ENCODE data around the gene FOXD4L6.
"Not testable (repeated sequence)": the region's sequence is repeated elsewhere in the genome, so short reads cannot be mapped to it uniquely, and the experiment has no call there.

FOXD4L6 gene

DNA sequence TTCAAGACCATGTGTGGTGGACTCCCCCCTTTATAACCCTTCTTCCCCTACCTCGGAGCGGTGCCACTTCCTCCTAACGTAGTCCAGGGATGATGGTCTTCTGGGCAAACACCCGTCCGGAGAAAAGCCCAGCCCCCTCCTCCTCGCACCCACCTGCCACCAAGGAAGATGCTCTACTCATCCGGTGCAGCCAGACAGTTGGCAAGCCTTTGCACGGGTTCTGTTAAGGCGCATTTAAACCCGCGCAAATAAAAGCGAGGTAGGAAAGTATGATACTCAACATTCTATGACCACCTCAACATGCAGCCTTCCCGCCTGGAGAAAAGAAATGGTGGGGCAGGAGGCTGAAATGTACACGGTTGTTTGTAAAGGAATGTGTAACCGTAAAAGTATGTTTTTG is at the start of gene FOXD4L6:
FOXD4L6 (minus strand) TSS at position 101 of the 400 bp plus-strand sequence. CDS start 298 bp downstream, outside the sequence.
- not testable (repeated sequence) for DNase-seq (ENCODE audit: low read depth); H3K4me3 ChIP-seq (replicated peaks; ENCODE audit: low read depth, low read length)

DNA sequence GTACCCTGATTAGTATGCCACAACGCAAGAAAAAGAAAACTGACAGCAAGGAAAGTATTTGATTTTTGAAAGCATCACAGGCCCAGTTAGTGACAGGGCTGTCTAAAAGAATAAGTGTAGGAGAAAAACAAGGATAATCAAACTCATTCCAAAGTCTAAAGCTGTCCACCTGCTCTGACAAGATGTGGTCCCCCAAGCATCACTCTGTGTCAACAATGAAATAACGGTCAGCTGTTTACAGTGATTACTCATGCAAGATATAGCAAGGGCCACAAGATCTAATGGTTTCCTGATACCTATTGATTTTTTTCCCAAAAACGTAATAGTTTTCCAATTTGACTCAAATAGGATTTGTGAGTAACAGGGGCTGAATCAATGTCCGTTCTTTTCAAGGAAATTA is 46.5 kb upstream of the FOXD4L6 start:
- not testable (repeated sequence) for H3K4me3 ChIP-seq (replicated peaks; ENCODE audit: low read depth, low read length); DNase-seq (ENCODE audit: low read depth)

DNA sequence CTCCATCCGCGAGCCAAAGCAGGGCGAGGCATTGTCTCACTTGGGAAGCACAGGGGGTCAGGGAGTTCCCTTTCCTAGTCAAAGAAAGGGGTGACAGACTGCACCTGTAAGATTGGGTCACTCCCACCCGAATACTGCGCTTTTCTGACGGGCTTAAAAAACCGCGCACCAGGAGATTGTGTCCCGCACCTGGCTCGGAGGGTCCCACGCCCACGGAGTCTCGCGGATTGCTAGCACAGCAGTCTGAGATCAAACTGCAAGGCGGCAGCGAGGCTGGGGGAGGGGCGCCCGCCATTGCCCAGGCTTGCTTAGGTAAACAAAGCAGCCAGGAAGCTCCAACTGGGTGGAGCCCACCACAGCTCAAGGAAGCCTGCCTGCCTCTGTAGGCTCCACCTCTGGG is 21.6 kb upstream of the FOXD4L6 start:
- DNase-seq (ENCODE audit: low read depth); H3K4me3 ChIP-seq (replicated peaks; ENCODE audit: low read depth, low read length): not testable (repeated sequence)

DNA sequence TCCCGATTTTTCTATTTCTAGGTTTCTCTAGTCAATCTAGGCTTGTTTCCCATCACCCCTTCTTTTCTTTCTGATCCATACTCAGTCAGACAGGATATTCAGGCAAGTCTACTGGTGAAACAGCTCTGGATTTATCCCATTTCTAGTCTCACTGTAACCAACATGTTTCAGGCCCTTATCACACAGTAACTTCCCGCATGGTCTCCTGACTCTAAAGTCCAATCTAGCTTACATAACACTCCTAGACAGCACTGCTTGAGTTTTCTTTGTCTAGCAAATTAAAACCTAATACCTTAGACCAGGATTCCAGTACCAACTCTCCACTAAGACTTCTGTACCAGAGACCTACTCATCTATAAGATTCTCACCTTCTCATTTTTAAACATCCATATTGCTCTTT is 13.4 kb upstream of the FOXD4L6 start:
- not testable (repeated sequence) for DNase-seq (ENCODE audit: low read depth)

DNA sequence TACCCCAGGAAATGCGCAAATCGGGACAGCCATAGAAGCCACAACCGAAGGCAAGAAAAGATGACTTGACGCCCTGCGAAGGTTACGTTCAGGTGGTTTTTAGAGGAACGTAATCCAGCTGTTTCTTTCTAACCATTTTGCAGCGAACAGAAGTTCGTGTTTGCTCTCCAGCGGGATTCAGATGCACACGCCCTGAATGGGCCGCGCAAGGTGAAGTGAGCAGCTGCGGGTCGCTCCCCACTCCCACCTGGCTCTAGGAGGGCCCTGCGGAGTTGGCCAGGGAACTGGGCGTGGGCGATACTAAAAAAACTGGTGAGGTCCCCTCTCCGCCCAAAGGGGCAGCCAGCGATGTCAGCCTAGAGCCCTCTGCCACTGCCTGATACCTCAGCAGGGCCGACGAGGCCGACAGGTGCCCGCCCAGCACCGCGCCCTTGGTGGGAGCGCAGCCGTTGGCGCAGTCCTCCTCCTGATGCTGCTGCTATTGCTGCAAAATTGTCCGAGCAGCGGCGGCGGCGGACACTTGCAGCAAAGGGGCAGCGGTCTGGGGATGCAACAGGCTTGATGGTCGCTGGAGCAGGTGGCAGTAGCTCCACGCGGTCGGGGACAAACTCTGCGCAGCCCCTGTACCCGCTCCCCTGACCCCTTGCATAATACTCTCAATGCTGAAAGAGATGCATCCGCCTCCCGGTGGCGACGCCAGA is 1.6 kb downstream of the FOXD4L6 start:
- DNase-seq (ENCODE audit: low read depth), result not testable (repeated sequence)

More for the DNA sequence above, 13.4 kb upstream of the FOXD4L6 start:
- H3K4me3 ChIP-seq (replicated peaks; ENCODE audit: low read depth, low read length), result not testable (repeated sequence)

DNA sequence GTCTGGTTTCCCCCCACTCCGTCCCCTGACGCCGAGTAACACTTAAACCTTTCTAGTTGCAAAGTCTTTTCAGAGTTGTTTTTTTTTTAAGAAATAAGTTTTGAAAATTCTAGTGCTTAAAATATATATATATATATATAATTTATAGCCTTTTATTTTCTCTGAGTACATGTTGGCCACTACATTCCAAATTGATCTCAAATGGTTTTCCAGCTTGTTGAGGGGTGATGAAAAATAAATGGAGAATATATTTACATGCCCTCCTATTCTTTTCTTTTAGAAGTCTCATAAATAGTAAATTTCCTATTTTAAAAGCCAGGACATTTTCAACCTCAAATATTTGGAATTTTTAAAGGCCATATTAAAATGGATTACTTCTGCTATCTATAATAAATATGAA is 2.5 kb downstream of the FOXD4L6 start:
- DNase-seq (ENCODE audit: low read depth), result not testable (repeated sequence)

More for the DNA sequence above, 1.6 kb downstream of the FOXD4L6 start:
- not testable (repeated sequence) for H3K4me3 ChIP-seq (replicated peaks; ENCODE audit: low read depth, low read length)

DNA sequence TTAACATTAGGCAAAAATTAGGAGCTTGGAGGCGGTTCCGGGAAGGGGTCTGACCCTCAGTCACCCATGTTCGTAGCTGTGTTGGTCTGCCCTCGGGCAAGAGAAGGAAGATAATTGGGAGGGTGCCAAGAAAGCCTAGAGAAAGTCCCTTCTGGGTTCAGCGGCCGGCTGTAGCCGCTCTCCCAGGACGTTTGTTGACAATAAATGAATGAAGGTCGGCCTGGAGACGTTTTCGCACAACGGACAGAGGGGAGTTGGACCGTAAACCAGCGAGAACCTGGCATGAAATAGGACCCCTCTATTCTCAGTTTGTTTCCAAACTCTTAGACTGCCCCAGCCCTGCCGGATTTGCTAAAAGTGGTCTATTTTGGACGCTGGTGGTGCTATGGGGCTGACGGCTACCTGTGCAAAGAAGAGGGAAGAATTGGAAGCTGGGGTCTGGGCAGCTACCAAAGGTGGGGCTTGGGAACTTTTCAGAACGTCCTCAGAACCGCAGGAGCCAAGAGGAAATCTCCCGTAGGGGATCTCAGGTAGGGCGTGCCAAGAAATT is 3.3 kb downstream of the FOXD4L6 start:
- not testable (repeated sequence) for DNase-seq (ENCODE audit: low read depth); H3K4me3 ChIP-seq (replicated peaks; ENCODE audit: low read depth, low read length)

More for the DNA sequence above, 2.5 kb downstream of the FOXD4L6 start:
- H3K4me3 ChIP-seq (replicated peaks; ENCODE audit: low read depth, low read length), result not testable (repeated sequence)

DNA sequence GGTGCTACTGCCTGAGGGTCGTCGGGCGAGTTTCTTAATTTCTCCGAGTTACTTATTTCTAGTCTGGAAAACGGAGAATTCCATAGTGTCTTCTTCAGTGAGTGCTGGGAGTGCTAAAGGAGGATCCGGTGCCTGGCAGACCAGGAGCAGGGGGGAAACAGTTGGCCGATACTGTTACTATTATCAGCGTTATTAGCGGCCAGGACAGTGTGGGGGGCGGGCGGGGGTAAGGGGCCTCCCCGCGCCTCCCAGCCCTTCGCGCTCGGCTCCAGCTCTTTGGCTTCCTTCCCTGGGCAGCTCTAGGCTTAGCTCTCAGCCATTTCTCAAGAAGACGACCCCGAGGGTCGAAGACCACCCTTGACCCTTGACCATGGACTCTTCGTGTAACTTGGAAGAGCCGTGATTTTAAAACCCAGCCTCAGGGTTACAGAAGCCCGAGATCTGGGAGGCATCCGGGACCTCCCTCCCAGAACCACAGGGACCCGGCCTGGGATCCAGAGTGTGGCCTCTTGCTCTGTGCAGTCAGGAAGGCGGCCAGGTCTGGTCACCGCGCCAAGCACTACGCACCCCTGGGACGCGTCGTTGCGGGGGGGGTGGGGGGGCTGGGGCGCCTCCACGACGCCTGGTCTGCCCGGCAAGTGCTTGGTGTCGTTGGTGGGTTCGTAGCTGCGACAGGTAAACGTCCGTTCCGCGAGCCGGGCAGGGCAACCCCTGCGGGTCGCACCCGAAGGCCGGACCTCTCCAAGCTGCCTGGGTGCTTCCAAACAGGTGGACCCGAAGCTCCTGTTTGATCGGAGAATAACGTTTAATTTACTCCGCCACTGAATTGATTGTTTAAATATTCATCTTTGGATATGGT is 4.0 kb downstream of the FOXD4L6 start:
- H3K4me3 ChIP-seq (replicated peaks; ENCODE audit: low read depth, low read length); DNase-seq (ENCODE audit: low read depth): not testable (repeated sequence)

DNA sequence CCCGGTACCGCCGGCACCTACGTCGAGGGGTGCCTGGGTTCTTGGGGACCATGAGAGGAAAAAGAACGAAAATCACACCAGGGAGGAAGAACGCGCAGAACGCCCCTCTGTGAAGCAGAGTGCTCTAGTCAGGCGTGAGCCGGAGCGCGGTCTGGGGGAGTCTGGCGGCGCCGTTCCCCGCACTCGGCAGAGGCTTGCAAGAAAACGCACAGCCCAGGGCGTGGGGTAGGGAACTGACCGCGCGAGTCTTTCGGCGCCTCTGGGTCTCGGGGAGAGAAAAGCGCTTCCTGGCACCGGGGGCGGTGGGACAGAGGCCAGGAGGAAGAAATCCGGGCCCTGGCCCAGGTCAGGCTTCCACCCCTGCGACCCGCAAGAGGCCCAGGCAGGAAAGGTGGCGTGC is 4.7 kb downstream of the FOXD4L6 start:
- DNase-seq (ENCODE audit: low read depth); H3K4me3 ChIP-seq (replicated peaks; ENCODE audit: low read depth, low read length): not testable (repeated sequence)

DNA sequence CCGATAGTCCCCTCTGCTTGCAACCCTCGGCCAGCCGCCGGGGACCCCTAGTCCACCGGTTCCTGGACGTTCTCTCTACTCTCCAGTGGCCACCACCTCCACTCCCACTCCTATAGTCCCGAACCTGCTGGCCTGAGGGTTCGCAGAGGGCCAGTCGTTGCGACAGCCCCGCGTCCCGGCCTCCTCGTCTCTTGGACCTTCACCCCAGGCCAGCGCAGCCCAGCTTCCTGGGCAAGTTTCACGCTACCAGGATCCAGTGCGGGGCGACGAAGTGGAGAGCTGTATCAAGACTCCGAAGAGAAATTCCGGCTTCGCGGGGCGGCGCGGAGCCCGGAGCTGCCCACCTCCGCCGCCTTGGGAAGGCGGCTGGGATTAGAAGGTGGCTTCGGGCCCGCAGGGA is 5.1 kb downstream of the FOXD4L6 start:
- DNase-seq (ENCODE audit: low read depth); H3K4me3 ChIP-seq (replicated peaks; ENCODE audit: low read depth, low read length): not testable (repeated sequence)

DNA sequence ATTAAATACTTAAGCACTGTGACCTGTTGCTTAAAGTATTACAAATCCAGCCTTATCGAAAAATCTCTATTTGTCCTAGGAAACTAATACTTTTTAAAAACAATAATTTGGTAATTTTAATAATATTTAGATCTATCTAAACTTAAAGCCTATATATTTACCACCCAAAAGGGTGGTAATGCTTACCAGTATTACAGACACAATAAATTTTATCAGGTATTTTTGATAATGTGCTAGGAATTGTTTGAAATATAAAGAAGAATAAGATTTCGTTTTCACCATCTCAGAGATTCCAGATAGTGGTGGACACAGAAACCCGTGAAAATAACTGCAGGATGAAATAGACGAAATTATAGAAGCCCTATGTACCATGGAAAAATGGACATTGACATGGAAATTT is 7.8 kb downstream of the FOXD4L6 start:
- DNase-seq (ENCODE audit: low read depth); H3K4me3 ChIP-seq (replicated peaks; ENCODE audit: low read depth, low read length): not testable (repeated sequence)

DNA sequence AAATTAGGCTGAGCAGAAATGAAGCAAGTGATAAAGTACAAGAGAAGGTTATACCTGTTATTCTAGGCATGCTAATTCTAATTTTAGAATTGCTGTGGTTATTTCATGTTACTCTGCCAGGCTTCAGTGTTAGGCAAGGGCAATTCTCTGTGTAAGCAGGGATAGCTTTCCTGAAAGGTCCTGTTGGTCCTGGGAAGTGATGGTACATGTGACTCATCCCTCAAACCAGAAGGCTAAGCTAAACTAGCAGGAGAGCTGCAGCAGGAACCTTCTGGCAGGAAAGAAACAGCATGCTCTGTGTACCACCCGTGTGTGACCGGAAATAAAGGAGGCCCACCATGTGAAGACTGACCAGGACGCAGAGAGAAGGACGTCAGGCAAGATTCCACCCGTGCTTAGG is 8.8 kb downstream of the FOXD4L6 start:
- not testable (repeated sequence) for H3K4me3 ChIP-seq (replicated peaks; ENCODE audit: low read depth, low read length); DNase-seq (ENCODE audit: low read depth)

DNA sequence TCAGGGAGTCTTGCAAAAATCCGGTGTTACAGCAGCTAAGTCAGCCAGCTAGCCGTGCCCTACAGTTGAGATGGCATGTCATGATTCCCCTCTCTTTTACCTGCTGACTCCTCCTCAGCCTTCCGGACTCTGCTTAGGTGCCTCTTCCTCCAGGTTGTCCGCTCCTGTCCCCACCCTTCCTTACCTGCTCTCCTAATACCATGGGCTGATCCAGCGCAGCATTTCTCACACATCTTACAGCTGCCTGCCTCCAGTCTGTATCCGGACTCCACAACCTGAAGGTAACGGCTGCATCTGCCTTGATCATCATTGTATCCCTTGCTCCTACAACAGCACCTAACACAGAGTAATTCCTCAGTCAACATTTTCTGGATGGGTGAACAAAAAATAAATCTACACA is 9.2 kb downstream of the FOXD4L6 start:
- not testable (repeated sequence) for H3K4me3 ChIP-seq (replicated peaks; ENCODE audit: low read depth, low read length); DNase-seq (ENCODE audit: low read depth)

DNA sequence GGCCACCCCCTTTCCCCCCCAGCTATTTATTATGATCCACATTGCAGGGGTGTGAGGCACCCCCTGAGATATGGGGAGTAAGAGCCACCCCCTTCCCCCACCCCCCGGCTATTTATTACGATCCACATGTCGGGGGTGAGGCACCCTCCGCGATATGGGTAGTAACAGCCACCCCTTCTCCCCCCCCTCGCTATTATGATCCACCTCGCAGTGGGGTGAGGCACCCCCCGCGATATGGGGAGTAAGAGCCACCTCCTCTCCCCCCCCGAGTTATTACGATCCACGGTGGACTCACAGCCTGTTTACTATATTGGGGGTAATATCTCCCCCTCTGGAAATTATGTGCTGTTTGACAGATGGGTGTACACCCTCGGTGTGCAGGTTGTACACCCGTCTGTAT is 15.1 kb downstream of the FOXD4L6 start:
- DNase-seq (ENCODE audit: low read depth); H3K4me3 ChIP-seq (replicated peaks; ENCODE audit: low read depth, low read length): not testable (repeated sequence)

DNA sequence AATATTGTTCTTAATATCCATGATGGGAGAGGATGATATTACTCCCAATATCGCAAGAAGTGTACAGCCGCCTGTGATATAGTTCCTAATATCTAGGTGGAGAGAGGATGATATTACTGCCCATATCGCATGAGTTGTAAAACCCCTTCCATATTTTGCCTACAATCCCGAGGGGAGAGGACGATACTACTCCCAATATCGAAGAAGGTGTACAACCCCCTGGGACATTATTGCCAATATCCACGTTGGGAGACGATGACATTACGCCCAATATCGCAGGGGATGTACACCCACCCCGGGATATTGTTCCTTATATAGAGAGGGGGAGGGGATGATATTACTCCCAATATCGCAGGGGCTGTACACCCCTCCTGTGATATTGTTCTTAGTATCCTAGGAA is 17.1 kb downstream of the FOXD4L6 start:
- not testable (repeated sequence) for H3K4me3 ChIP-seq (replicated peaks; ENCODE audit: low read depth, low read length); DNase-seq (ENCODE audit: low read depth)

DNA sequence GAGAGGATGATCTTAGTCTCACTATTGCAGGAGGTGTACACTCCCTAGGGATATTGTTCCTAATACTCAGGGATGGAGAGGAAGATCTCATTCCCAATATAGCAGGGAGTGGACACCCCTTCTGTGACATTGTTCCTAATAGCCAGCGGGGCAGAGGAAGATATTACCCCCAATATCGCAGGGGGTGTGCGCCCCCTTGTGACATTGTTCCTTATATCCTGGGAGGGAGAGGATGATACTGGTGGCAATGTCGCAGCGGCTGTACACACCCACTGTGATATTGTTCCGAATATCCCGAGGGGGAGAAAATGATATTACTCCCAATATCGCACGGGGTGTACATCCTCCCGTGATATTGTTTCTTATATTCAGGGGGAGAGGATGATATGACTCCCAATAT is 17.6 kb downstream of the FOXD4L6 start:
- not testable (repeated sequence) for DNase-seq (ENCODE audit: low read depth); H3K4me3 ChIP-seq (replicated peaks; ENCODE audit: low read depth, low read length)

DNA sequence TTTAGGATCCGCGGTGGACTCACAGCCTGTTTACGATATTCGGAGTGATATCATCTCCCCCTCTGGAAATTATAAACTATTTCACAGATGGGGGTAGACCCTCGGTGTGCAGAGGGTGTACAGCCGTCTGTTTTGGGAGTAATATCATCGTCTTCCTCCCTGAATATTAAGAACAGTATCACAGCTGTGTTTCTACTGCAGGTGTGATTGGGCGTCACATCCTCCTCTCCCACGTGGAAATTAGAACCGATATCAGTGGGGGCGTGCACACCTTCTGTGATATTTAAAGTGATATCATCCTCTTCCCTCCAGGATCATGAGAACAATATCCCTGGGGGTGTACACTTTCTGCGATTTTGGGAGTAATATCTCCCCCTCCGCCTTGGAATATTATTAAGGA is 19.2 kb downstream of the FOXD4L6 start:
- not testable (repeated sequence) for H3K4me3 ChIP-seq (replicated peaks; ENCODE audit: low read depth, low read length); DNase-seq (ENCODE audit: low read depth)

DNA sequence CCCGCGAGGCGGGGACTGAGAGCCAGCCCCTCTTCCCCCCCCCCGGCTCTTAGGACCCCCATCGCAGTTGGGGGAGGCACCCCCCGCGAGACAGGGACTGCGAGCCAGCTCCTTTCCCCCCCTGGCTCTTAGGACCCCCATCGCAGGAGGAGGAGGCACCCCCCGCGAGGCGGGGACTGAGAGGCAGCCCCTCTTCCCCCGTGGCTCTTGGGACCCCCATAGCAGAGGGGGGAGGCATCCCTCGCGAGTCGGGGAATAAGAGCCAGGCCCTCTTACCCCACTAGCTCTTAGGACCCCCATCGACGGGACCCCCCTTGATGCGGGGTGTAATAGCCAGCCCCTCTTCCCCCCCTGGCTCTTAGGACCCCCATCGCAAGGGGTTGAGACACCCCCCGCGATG is 19.7 kb downstream of the FOXD4L6 start:
- H3K4me3 ChIP-seq (replicated peaks; ENCODE audit: low read depth, low read length); DNase-seq (ENCODE audit: low read depth): not testable (repeated sequence)

DNA sequence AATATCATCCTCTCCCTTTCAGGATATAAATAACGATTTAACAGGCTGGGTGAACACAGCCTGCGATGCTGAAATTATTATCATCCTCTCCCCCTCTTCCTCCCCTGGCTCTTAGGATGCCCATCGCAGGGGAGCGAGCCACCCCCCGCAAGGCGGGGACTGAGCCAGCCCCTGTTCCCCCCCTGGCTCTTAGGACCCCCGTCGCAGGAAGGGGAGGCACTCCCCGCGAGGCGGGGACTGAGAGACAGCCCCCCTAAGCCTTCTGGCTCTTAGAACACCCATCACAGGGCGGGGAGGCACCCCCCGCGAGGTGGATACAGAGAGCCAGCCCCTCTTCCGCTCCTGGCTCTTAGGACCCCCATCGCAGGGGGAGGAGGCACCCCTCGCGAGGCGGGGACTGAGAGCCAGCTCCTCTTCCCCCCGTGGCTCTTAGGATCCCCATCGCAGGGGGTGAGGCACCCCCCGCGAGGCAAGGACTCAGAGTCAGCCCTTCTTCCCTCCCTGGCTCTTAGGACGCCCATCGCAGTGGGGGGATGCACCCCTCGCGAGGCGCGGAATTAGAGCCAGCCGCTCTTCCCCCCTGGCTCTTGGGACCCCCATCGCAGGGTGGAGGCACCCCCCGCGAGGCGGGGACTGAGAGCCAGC is 21.9 kb downstream of the FOXD4L6 start:
- not testable (repeated sequence) for DNase-seq (ENCODE audit: low read depth); H3K4me3 ChIP-seq (replicated peaks; ENCODE audit: low read depth, low read length)
